HEK293 (cell line): ENCODE data around the gene AGPAT4.
"Not testable (repeated sequence)": the region's sequence is repeated elsewhere in the genome, so short reads cannot be mapped to it uniquely, and the experiment has no call there.

ENCODE experiments used
- CTCF ChIA-PET: fragments of 350-600 bp; formaldehyde crosslinking; extraction: SDS; loops from one replicate; lab custom pipeline; 2021; ENCODE audit warnings: antibody characterized with exemption; lab: Yijun Ruan, JAX
- POLR2A ChIA-PET: fragments of 300-600 bp; formaldehyde crosslinking; extraction: SDS; loops from one replicate; lab custom pipeline; 2020; ENCODE audit warnings: antibody characterized with exemption, inconsistent platforms; lab: Yijun Ruan, JAX
- H3K27ac ChIP-seq: fragments of 200-500 bp; sonication (Bioruptor generic); 2 replicates; pipeline ENCODE4 v1.5.1; 2014; ENCODE audit warnings: low read depth, low read length, control low read depth, inconsistent platforms; ENCODE audit errors: extremely low read depth
- H3K36me3 ChIP-seq, 2 experiments: fragments of 200-500 bp in 1 of 2; sonication (Bioruptor generic) in 1 of 2; 1 replicate in 1 of 2; 2 replicates in 1 of 2; pipeline ENCODE4 v1.5.1; 2014 to 2017; ENCODE audit warnings: inconsistent platforms in 2 of 2, low read length in 2 of 2; ENCODE audit not compliant: control insufficient read depth in 2 of 2, insufficient read depth in 1 of 2
- H3K4me1 ChIP-seq: fragments of 200-500 bp; sonication (Bioruptor generic); 2 replicates; pipeline ENCODE4 v1.5.1; 2014; ENCODE audit warnings: mild to moderate bottlenecking, low read length, inconsistent platforms; ENCODE audit not compliant: control insufficient read depth, insufficient read depth
- H3K4me3 ChIP-seq: 2 replicates; pipeline ENCODE4 v1.5.1; 2011; ENCODE audit warnings: low read depth, mild to moderate bottlenecking, control low read depth, low read length, moderate library complexity
- H3K9me3 ChIP-seq: fragments of 200-500 bp; sonication (Bioruptor generic); 2 replicates; pipeline ENCODE4 v1.5.1; 2014; ENCODE audit warnings: low read depth, low read length, inconsistent platforms; ENCODE audit not compliant: control insufficient read depth, insufficient read depth
- ELK4 ChIP-seq: IDR thresholded peaks from 2 replicates; pipeline ENCODE4 v1.6.1; 2011; ENCODE audit warnings: mild to moderate bottlenecking, low read depth, low read length, borderline replicate concordance
- GFI1B ChIP-seq: fragments of 450-650 bp; formaldehyde crosslinking; IDR thresholded peaks from 2 replicates; pipeline ENCODE4 v1.5.1; 2016; ENCODE audit warnings: missing biosample characterization, missing genetic modification characterization
- SP7 ChIP-seq: fragments of 450-650 bp; formaldehyde crosslinking; IDR thresholded peaks from 2 replicates; pipeline ENCODE4 v1.5.1; 2016; ENCODE audit warnings: missing biosample characterization, missing genetic modification characterization
- TCF7L2 ChIP-seq: IDR thresholded peaks from 2 replicates; pipeline ENCODE4 v1.6.1; 2011; ENCODE audit warnings: low read depth, mild to moderate bottlenecking, inconsistent platforms, low read length, moderate library complexity, borderline replicate concordance
- ZBTB44 ChIP-seq: fragments of 450-650 bp; IDR thresholded peaks from 2 replicates; pipeline ENCODE4 v1.5.1; 2018; ENCODE audit warnings: missing biosample characterization, mild to moderate bottlenecking, missing genetic modification characterization
- ZIC2 ChIP-seq: fragments of 450-650 bp; formaldehyde crosslinking; IDR thresholded peaks from 2 replicates; pipeline ENCODE4 v1.5.1; 2016; ENCODE audit warnings: missing biosample characterization, missing genetic modification characterization
- ZNF140 ChIP-seq: fragments of 450-650 bp; formaldehyde crosslinking; IDR thresholded peaks from 2 replicates; pipeline ENCODE4 v1.5.1; 2016; ENCODE audit warnings: missing biosample characterization, missing genetic modification characterization
- ZNF155 ChIP-seq: fragments of 450-650 bp; formaldehyde crosslinking; IDR thresholded peaks from 2 replicates; pipeline ENCODE4 v1.5.1; 2016; ENCODE audit warnings: missing biosample characterization, missing genetic modification characterization
- ZNF169 ChIP-seq: fragments of 450-650 bp; formaldehyde crosslinking; IDR thresholded peaks from 2 replicates; pipeline ENCODE4 v1.5.1; 2016; ENCODE audit warnings: missing biosample characterization, missing genetic modification characterization
- ZNF19 ChIP-seq: fragments of 450-650 bp; formaldehyde crosslinking; IDR thresholded peaks from 2 replicates; pipeline ENCODE4; 2016; ENCODE audit warnings: missing biosample characterization, missing genetic modification characterization, low read depth
- ZNF24 ChIP-seq: fragments of 450-650 bp; formaldehyde crosslinking; IDR thresholded peaks from 2 replicates; pipeline ENCODE4 v1.5.1; 2016; ENCODE audit warnings: missing biosample characterization, missing genetic modification characterization
- ZNF394 ChIP-seq: fragments of 450-650 bp; formaldehyde crosslinking; IDR thresholded peaks from 2 replicates; pipeline ENCODE4 v1.5.1; 2016; ENCODE audit warnings: missing biosample characterization, missing genetic modification characterization, mild to moderate bottlenecking, moderate library complexity, borderline replicate concordance
- ZNF404 ChIP-seq: fragments of 450-650 bp; formaldehyde crosslinking; IDR thresholded peaks from 2 replicates; pipeline ENCODE4 v1.5.1; 2017; ENCODE audit warnings: missing biosample characterization, missing genetic modification characterization
- ZNF548 ChIP-seq: fragments of 450-650 bp; formaldehyde crosslinking; IDR thresholded peaks from 2 replicates; pipeline ENCODE4 v1.5.1; 2016; ENCODE audit warnings: missing biosample characterization, missing genetic modification characterization
- ZNF561 ChIP-seq: fragments of 450-650 bp; IDR thresholded peaks from 2 replicates; pipeline ENCODE4 v1.5.1; 2018; ENCODE audit warnings: missing biosample characterization, missing genetic modification characterization, borderline replicate concordance
- ZNF623 ChIP-seq: fragments of 450-650 bp; formaldehyde crosslinking; IDR thresholded peaks from 2 replicates; pipeline ENCODE4 v1.5.1; 2016; ENCODE audit warnings: missing biosample characterization, missing genetic modification characterization
- ZNF670 ChIP-seq: fragments of 450-650 bp; formaldehyde crosslinking; IDR thresholded peaks from 2 replicates; pipeline ENCODE4 v1.5.1; 2016; ENCODE audit warnings: missing biosample characterization, missing genetic modification characterization, low read depth
- ZSCAN30 ChIP-seq: fragments of 450-650 bp; IDR thresholded peaks from 2 replicates; pipeline ENCODE4 v1.5.1; 2018; ENCODE audit warnings: missing biosample characterization, mild to moderate bottlenecking, missing genetic modification characterization, moderate library complexity
- TF ChIP-seq, protein P1 (sequence below): fragments of 450-650 bp; formaldehyde crosslinking; IDR thresholded peaks from 2 replicates; pipeline ENCODE4; 2016; ENCODE audit warnings: missing biosample characterization, missing genetic modification characterization
- TF ChIP-seq, protein P2 (sequence below): fragments of 450-650 bp; formaldehyde crosslinking; IDR thresholded peaks from 2 replicates; pipeline ENCODE4 v1.5.1; 2017; ENCODE audit warnings: missing biosample characterization, missing genetic modification characterization

Gene AGPAT4

GRCh38 chr6:161313940-161314509, 40.2 kb upstream of the AGPAT4 start (continued):
- TF ChIP-seq ZNF548 (tag by site-specific recombination) (no peak), ZNF19 (tag by site-specific recombination) (no peak)
- TF ChIP-seq, protein P1, sequence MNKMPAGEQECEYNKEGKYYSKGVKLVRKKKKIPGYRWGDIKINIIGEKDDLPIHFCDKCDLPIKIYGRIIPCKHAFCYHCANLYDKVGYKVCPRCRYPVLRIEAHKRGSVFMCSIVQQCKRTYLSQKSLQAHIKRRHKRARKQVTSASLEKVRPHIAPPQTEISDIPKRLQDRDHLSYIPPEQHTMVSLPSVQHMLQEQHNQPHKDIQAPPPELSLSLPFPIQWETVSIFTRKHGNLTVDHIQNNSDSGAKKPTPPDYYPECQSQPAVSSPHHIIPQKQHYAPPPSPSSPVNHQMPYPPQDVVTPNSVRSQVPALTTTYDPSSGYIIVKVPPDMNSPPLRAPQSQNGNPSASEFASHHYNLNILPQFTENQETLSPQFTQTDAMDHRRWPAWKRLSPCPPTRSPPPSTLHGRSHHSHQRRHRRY (tag by site-specific recombination), result no peak

DNA sequence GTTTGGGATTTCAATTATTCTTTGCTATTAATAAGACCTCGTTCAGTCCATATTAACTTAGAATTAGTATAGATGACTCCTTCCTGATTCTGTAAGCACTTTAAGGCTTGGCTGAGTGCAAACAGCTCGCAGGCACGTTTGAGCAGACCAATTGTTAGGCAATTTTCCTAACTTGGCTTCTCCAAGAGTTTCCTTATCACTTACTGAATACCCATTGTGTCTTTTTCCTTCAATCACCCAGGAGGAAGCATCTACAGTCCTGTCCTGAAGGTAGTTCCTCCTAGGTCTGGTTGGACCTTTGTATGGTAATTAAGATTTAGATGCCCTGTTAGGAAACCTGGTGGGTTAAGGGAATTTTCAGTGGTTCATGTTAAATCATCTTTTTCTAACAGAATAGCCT, 39.6 kb upstream of the AGPAT4 start:
- POLR2A ChIA-PET, CTCF ChIA-PET: not testable (repeated sequence)

DNA sequence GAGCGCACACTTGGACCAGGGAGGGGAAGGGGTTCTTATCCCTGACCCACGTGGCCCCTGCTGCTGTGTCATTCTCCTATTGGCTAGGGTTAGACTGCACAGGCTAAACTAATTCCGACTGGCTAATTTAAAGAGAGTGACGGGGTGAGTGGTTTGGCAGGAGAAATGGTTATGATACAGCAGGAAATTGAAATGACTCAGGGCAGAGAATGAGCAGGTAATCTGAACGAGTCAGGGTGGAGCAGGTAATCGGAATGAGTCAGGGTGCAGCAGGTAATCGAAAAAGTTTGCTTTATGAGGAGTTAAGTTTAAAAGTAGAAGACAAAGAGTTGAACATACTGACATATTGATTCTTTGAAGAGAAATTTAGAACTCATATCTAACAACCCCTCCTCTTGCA, 35.9 kb upstream of the AGPAT4 start:
- CTCF ChIA-PET, POLR2A ChIA-PET, H3K4me3 ChIP-seq: not testable (repeated sequence)

More for the DNA sequence above, 39.6 kb upstream of the AGPAT4 start:
- H3K27ac ChIP-seq, H3K9me3 ChIP-seq, H3K36me3 ChIP-seq, H3K4me1 ChIP-seq, H3K4me3 ChIP-seq: not testable (repeated sequence)

DNA sequence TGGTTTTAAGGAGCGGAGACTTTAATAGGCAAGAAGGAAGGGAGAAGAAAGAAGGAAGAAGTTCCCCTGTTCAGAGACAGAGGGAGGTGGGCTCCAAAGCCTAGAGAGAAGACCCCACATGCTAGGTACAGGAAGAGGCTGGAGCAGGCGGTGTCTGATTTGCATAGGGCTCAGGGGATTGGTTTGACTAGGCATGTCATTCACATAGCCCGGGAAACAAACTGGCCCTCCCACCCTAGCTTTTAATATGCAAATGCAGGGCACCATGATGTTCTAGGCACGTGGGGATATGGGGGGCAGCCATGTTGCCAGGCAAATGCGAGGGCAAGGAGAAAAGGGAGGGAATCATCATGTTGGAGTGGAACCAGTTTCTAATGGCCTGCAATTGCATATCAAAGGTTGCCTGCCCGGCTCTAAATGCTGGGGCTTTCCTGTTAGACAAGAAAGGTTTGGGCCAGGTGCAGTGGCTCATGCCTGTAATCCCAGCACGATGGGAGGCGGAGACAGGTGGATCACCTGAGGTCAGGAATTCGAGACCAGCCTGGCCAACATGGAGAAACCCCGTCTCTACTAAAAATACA, 34.3 kb upstream of the AGPAT4 start:
- CTCF ChIA-PET, result no interaction called here
- H3K9me3 ChIP-seq, result no peaks in the 10 kb centered on the region

More for the DNA sequence above, 35.9 kb upstream of the AGPAT4 start:
- not testable (repeated sequence) for H3K36me3 ChIP-seq, H3K4me1 ChIP-seq, H3K27ac ChIP-seq, H3K9me3 ChIP-seq

More for the DNA sequence above, 34.3 kb upstream of the AGPAT4 start:
- Histone ChIP-seq H3K36me3 (no peaks in the 10 kb centered on the region), H3K27ac (no peak overlapping the region), H3K4me1 (no peaks in the 10 kb centered on the region), H3K4me3 (no peak overlapping the region)
- POLR2A ChIA-PET, result no interaction called here
- TF ChIP-seq SP7 (no peak), ZNF155 (tag by site-specific recombination) (no peak), ZNF404 (tag by site-specific recombination) (no peak), ZSCAN30 (tag by site-specific recombination) (no peak), ELK4 (no peak), TCF7L2 (no peak), GFI1B (tag by site-specific recombination) (no peak), ZBTB44 (no peak), ZNF394 (tag by site-specific recombination) (no peak), ZNF623 (no peak), ZNF670 (tag by site-specific recombination) (no peak), ZNF561 (tag by site-specific recombination) (no peak), ZNF140 (tag by site-specific recombination) (no peak), ZNF169 (tag by site-specific recombination) (no peak), ZIC2 (tag by site-specific recombination) (no peak), ZNF24 (tag by site-specific recombination) (no peak)
- TF ChIP-seq, protein P2, sequence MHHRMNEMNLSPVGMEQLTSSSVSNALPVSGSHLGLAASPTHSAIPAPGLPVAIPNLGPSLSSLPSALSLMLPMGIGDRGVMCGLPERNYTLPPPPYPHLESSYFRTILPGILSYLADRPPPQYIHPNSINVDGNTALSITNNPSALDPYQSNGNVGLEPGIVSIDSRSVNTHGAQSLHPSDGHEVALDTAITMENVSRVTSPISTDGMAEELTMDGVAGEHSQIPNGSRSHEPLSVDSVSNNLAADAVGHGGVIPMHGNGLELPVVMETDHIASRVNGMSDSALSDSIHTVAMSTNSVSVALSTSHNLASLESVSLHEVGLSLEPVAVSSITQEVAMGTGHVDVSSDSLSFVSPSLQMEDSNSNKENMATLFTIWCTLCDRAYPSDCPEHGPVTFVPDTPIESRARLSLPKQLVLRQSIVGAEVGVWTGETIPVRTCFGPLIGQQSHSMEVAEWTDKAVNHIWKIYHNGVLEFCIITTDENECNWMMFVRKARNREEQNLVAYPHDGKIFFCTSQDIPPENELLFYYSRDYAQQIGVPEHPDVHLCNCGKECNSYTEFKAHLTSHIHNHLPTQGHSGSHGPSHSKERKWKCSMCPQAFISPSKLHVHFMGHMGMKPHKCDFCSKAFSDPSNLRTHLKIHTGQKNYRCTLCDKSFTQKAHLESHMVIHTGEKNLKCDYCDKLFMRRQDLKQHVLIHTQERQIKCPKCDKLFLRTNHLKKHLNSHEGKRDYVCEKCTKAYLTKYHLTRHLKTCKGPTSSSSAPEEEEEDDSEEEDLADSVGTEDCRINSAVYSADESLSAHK (tag by site-specific recombination), result no peak
